ENCODE data around the gene DLG1. TPM values are rescaled to one million over a fixed set of nuclear protein-coding genes. Genes with fewer than 3 reads are reported as not detected.

Gene DLG1
- total RNA-seq, 1 donor from 2014 or later: 99.6 TPM

DNA sequence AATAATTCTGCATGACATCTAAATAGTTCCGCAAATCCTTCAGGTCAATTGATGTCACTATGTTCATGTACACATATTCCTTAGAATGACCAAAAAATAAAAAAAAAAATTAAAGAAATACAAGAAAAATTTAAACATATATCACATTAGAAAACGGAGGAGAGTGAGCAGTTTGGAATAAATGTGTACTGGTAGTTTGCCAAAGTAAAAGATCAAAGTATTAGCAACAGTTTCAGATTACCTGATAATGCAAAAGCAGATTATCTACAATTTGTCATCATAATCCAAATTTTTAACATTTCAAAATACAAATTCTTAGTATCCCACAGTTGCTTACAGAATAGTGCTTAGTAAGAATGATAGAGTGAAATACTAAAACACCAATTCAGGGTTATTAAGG lies 1.9 kb downstream of the DLG1 start:
- Mint-ChIP-seq H3K27me3 (no peaks in the 10 kb centered on the region), H3K4me1 (ENCODE audit: low read depth) (peaks cover 24% of the 10 kb centered on the region), H3K9me3 (ENCODE audit: low read depth) (no peaks in the 10 kb centered on the region), H3K27ac (peak overlapping the region; percentile 95), H3K4me3 (ENCODE audit: low read depth) (peak overlapping the region; percentile 91), H3K36me3 (ENCODE audit: insufficient read depth) (peaks cover 7% of the 10 kb centered on the region)
- DNase-seq (ENCODE audit: low spot score, unreplicated experiment): no peak
- TF ChIP-seq, protein P1, sequence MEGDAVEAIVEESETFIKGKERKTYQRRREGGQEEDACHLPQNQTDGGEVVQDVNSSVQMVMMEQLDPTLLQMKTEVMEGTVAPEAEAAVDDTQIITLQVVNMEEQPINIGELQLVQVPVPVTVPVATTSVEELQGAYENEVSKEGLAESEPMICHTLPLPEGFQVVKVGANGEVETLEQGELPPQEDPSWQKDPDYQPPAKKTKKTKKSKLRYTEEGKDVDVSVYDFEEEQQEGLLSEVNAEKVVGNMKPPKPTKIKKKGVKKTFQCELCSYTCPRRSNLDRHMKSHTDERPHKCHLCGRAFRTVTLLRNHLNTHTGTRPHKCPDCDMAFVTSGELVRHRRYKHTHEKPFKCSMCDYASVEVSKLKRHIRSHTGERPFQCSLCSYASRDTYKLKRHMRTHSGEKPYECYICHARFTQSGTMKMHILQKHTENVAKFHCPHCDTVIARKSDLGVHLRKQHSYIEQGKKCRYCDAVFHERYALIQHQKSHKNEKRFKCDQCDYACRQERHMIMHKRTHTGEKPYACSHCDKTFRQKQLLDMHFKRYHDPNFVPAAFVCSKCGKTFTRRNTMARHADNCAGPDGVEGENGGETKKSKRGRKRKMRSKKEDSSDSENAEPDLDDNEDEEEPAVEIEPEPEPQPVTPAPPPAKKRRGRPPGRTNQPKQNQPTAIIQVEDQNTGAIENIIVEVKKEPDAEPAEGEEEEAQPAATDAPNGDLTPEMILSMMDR (IDR thresholded peaks at IDR 0.05; ENCODE audit: unreplicated experiment): no peak

GRCh38 chr3:197295871-197296270 lies 2.5 kb downstream of the DLG1 start:
- Mint-ChIP-seq H3K4me3 (ENCODE audit: low read depth) (peak overlapping the region; percentile 18), H3K27me3 (no peaks in the 10 kb centered on the region), H3K9me3 (ENCODE audit: low read depth) (no peaks in the 10 kb centered on the region), H3K4me1 (ENCODE audit: low read depth) (peaks cover 24% of the 10 kb centered on the region), H3K36me3 (ENCODE audit: insufficient read depth) (peaks cover 11% of the 10 kb centered on the region), H3K27ac (no peak overlapping the region)
- DNase-seq (ENCODE audit: low spot score, unreplicated experiment): no peak
- TF ChIP-seq, protein P1 (IDR thresholded peaks at IDR 0.05; ENCODE audit: unreplicated experiment): no peak

DNA sequence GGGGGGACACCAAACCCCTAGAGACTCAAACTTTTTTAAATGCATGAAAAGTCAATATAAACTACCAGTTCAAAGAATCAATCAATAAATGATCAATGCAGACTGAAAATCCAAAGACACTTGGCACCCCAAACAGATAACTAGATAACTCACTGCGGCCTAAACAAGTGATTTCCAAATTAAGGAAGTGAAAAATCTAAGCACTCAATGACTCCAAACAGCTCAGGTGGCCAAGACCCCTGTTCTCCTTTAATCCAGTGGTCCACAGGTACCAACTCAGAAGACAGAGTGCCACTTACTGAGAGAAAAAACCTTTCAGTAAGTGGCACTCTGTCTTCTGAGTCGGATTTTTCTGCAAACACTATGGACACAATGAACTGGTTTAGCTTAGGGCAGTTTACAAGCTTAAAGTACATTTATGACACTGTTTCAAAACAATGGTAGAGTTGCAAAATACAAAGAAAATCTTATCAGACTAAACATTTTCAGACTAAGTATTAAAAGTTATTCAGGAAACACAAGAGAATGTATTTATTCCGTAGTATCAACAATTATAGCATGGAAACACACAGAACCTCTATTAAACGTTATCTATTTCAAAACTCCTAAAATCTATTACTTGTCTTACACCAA lies 4.7 kb downstream of the DLG1 start:
- TF ChIP-seq, protein P1 (IDR thresholded peaks at IDR 0.05; ENCODE audit: unreplicated experiment): no peak
- no peak for DNase-seq (ENCODE audit: low spot score, unreplicated experiment)
- Mint-ChIP-seq H3K9me3 (ENCODE audit: low read depth) (no peaks in the 10 kb centered on the region), H3K4me1 (ENCODE audit: low read depth) (peaks cover 17% of the 10 kb centered on the region), H3K27ac (no peak overlapping the region), H3K36me3 (ENCODE audit: insufficient read depth) (peaks cover 15% of the 10 kb centered on the region), H3K27me3 (no peaks in the 10 kb centered on the region), H3K4me3 (ENCODE audit: low read depth) (no peak overlapping the region)

DNA sequence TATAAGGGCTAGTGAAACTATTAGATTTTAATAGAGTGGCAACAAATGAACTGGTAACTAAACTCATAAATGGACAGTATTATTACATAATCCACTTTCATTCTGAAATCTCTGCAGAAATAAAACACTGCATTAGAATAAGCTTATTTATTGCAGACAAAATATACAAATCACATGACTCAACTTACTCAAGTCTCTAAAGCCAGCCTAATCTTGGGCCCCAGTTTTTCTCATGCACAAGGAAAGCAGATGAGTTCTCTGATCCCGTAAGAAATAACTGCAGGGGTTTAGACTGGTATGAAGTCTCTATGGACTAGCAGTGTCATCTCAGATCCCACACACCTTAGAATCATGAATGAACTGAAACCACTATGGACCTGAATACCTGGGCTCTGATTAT lies 5.8 kb downstream of the DLG1 start:
- H3K4me1 Mint-ChIP-seq (ENCODE audit: low read depth): peaks cover 17% of the 10 kb centered on the region
- peaks cover 17% of the 10 kb centered on the region for H3K36me3 Mint-ChIP-seq (ENCODE audit: insufficient read depth)
- TF ChIP-seq, protein P1 (IDR thresholded peaks at IDR 0.05; ENCODE audit: unreplicated experiment): no peak
- H3K9me3 Mint-ChIP-seq (ENCODE audit: low read depth): no peaks in the 10 kb centered on the region
- no peak overlapping the region for H3K4me3 Mint-ChIP-seq (ENCODE audit: low read depth)
- no peak for DNase-seq (ENCODE audit: low spot score, unreplicated experiment)
- no peaks in the 10 kb centered on the region for H3K27me3 Mint-ChIP-seq
- H3K27ac Mint-ChIP-seq: no peak overlapping the region

DNA sequence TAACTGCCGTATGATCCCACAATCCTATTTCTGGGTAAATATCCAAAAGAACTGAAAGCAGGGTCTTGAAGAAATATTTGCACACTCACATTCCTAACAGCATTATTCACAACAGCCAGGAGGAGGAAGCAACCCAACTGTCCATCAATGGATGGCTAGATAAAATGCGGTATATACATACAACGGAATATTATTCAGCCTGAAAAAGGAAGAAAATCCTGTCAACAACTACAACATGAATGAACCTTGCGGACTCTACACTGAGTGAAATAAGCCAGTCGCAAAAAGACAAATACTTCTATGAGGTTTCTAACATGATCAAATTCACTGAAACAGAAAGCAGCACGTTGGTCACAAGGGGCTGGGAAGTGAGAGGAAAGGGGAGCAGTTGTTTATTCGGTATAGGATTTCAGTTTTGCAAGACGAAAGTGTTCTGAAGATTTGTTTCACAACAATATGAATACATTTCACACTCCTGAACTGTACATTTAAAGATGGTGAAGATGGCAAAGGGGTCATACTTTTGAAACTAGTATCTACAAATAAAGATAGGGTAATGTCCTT lies 6.2 kb downstream of the DLG1 start:
- no peaks in the 10 kb centered on the region for H3K9me3 Mint-ChIP-seq (ENCODE audit: low read depth)
- H3K36me3 Mint-ChIP-seq (ENCODE audit: insufficient read depth): peaks cover 20% of the 10 kb centered on the region
- peaks cover 15% of the 10 kb centered on the region for H3K4me1 Mint-ChIP-seq (ENCODE audit: low read depth)
- H3K4me3 Mint-ChIP-seq (ENCODE audit: low read depth): no peak overlapping the region
- no peak overlapping the region for H3K27ac Mint-ChIP-seq
- TF ChIP-seq, protein P1 (IDR thresholded peaks at IDR 0.05; ENCODE audit: unreplicated experiment): no peak
- H3K27me3 Mint-ChIP-seq: no peaks in the 10 kb centered on the region
- DNase-seq (ENCODE audit: low spot score, unreplicated experiment): no peak
